Measurements from ENCODE around the gene IL11RA.

IL11RA gene

GRCh38 chr9:34655394-34655793 lies 3.4 kb downstream of the IL11RA start:
- no peak for DNase-seq

- no peak for DNase-seq
Measured at GRCh38 chr9:34656992-34657391, 5.0 kb downstream of the IL11RA start.

GRCh38 chr9:34658461-34658860 lies 6.5 kb downstream of the IL11RA start:
- no peak for DNase-seq

GRCh38 chr9:34659592-34660253 lies 7.7 kb downstream of the IL11RA start:
- DNase-seq, result no peak

GRCh38 chr9:34662526-34663302 lies 10.7 kb downstream of the IL11RA start, which contains the start of gene CCL27:
TSS of gene CCL27 (minus strand) at chr9:34662657. CDS start at chr9:34662633, 24 bp downstream.
- DNase-seq, result no peak

- DNase-seq, result no peak
Measured at GRCh38 chr9:34663303-34663605, 11.3 kb downstream of the IL11RA start.

GRCh38 chr9:34664281-34665066 lies 12.5 kb downstream of the IL11RA start:
- no peak for DNase-seq

GRCh38 chr9:34665067-34665380 lies 13.0 kb downstream of the IL11RA start:
- no peak for DNase-seq

GRCh38 chr9:34665381-34666250 lies 13.6 kb downstream of the IL11RA start:
- DNase-seq, result peak; percentile 81

GRCh38 chr9:34669809-34670562 lies 18.0 kb downstream of the IL11RA start:
- no peak for DNase-seq

- DNase-seq, result no peak
Measured at GRCh38 chr9:34671307-34671706, 19.3 kb downstream of the IL11RA start.

GRCh38 chr9:34674440-34674839 lies 22.5 kb downstream of the IL11RA start:
- DNase-seq, result no peak

GRCh38 chr9:34675048-34675714 lies 23.2 kb downstream of the IL11RA start:
- no peak for DNase-seq

- DNase-seq, result no peak
Measured at GRCh38 chr9:34675869-34676268, 23.9 kb downstream of the IL11RA start.

GRCh38 chr9:34684145-34684544 lies 32.2 kb downstream of the IL11RA start:
- no peak for DNase-seq

GRCh38 chr9:34684816-34685215 lies 32.8 kb downstream of the IL11RA start:
- DNase-seq, result no peak

GRCh38 chr9:34685591-34685990 lies 33.6 kb downstream of the IL11RA start:
- no peak for DNase-seq

- DNase-seq, result no peak
Measured at GRCh38 chr9:34686231-34686630, 34.2 kb downstream of the IL11RA start.

GRCh38 chr9:34686732-34687131 lies 34.7 kb downstream of the IL11RA start:
- no peak for DNase-seq

GRCh38 chr9:34687276-34688030 lies 35.5 kb downstream of the IL11RA start:
- no peak for DNase-seq
